ELF-1 (cell line): ENCODE results near the gene DNAJA4.

Experiments
- DNase-seq: peaks from one replicate; pipeline ENCODE4 v3.0.0-alpha.2; 2016; ENCODE audit warnings: low read depth, low spot score

DNAJA4 gene

GRCh38 chr15:78264304-78265136, at the start of gene DNAJA4:
DNAJA4 (plus strand) TSS chr15:78264562; CDS start chr15:78264764, 202 bp downstream.
- DNase-seq: peak; percentile 62

- DNase-seq: no peak
These were observed 47.9 kb upstream of the DNAJA4 start for GRCh38 chr15:78216276-78217104.

GRCh38 chr15:78220713-78221112, 43.6 kb upstream of the DNAJA4 start:
- DNase-seq: no peak

DNA sequence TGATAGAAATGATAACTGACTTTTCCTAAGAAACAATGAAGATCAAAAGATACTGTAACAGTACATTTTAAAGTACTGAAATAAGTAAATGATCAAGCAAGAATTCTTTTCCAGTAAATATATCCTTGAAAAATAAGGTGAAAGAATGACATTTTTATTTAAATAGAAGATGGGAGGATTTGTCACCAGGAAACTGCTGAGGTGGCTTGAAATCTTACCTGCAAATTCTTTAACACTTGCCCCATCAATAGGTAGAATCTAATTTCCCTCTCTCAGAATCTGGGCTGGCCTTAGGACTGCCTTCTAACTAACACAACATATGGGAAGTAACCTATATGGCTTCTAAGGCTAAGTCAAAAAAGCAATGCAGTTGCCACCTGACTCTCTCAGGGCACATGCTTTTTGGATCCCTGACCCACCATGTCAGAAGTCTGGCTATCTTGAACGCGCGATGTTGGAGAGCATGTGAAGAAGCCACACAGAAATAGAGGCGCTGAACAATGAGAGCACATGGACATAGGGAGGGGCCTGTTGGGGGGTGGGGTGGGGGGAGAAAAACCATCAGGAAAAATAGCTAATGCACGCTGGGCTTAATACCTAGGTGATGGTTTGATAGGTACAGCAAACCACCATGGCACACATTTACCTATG, 41.5 kb upstream of the DNAJA4 start:
- DNase-seq: no peak

DNA sequence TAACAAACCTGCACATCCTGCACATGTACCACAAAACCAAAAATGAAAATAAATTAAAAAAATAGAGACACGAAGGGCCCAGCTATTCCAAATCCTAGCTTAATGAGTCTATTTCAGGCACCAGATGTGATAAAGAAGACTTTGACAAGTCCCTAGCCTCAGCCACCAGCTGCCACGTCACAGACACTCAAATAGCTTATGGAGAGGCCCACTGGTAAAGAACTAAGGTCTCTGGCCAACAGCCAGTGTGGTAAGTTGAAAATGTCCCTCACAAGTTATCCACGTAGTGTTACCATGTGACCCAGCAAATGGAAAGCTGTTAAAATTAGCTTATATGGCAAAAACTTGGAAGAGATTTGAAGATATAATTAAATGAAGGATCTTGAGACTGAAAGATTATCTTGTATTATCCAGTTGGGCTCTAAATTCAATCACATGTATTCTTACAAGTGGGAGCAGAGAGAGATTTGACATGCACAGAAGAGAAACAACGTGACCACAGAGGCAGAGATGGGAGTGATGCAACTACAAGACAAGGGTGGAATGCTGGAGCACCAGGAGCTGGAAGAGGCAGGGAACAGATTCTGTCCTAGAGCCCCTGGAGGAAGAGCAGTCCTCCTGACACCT, 40.9 kb upstream of the DNAJA4 start:
- no peak for DNase-seq

DNA sequence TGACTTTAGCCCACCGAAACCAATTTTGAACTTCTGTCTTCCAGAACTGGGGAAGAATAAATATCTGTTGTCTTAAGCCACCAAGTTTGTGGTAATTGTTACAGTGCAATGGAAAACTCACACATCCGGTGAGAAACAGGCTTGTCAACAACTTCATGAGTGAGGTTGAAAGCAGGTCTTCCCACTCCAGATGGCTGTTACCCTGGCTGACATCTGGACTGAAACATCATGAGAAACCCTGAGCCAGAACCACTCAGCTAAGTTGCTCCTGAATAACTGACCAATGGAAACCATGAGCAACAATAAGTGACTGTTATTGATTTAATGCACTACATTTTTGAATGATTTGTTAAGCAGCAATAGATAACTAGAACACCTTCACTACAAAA, 40.3 kb upstream of the DNAJA4 start:
- DNase-seq: no peak

GRCh38 chr15:78225783-78226541, 38.4 kb upstream of the DNAJA4 start:
- DNase-seq: no peak

DNA sequence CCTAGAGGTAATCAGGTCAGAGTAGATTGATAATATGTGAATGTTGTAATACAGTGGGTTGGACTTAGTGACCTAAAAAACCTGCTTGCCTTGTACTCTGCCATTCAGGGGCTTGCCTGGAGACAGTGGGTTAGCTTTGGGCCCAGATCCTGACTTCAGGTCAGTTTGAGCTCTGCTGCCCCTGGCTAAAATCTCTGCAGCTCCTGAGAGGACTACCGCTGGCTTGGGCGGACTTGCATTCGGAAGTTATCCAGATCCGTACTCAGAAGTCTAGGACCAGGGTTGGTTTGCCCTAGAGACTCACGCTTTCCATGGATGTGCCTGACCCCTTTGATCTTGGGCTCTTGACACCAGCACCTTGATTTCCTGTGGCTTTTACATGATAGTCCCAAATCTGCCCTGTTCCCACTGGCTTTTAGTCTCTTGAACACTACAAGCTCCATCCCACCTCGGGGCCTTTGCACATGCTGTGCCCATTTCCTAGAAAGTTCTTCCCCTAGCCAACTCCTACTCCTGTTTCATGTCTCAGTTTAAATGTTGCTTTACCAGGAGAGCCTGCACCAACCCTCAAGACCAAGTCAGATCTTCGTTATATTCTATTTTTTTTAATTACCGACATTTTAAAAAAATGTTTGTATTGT, 35.9 kb upstream of the DNAJA4 start:
- no peak for DNase-seq

GRCh38 chr15:78229431-78230406, 34.6 kb upstream of the DNAJA4 start:
- no peak for DNase-seq

DNA sequence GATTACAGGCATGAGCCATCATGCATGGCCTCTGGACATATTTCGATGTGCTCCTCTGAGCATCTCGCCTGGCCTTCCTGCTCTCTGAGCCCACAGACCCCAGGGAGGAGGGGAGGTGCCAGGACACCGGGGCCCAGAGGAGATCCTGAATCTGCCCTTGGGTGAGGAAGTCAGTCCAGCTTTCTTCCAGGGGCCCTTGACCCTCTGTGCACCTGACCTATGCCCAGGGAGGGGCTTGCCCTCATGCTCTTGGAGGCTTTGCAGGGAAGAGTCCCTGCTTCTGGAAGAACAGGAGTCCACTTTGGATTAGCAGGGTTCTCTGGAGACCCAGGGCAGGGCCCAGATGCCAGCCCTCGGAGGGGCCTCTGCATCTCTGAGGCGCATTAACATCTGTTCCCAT, 31.4 kb upstream of the DNAJA4 start:
- no peak for DNase-seq

- no peak for DNase-seq
These were observed 30.9 kb upstream of the DNAJA4 start for GRCh38 chr15:78233496-78233895.

GRCh38 chr15:78234515-78235040, 29.8 kb upstream of the DNAJA4 start, which contains the start of gene ACSBG1:
ACSBG1 (minus strand) TSS chr15:78234565; CDS start chr15:78234501, 64 bp downstream.
- no peak for DNase-seq

GRCh38 chr15:78236491-78236890, 27.9 kb upstream of the DNAJA4 start:
- DNase-seq: no peak

DNA sequence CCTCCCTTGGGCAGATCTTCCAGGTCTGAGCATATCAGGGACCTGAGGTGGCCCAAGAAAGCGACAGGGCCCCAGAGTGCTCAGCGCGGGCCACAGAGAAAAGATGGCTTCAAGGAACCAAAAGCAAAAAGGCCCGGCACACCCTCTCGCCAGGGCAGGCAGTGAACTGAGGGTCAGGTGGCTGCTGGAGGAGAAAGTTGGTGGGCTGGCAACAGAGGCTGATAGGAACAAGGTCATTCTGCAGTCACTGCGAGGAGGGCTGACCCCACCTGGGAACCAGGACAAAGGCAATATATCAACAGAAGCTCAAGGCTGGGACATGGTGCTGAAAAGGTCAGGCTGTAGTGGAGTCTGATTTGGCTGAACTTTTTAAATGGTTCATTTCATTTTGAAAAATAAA, 27.2 kb upstream of the DNAJA4 start:
- no peak for DNase-seq

GRCh38 chr15:78239811-78240210, 24.6 kb upstream of the DNAJA4 start:
- DNase-seq: no peak

DNA sequence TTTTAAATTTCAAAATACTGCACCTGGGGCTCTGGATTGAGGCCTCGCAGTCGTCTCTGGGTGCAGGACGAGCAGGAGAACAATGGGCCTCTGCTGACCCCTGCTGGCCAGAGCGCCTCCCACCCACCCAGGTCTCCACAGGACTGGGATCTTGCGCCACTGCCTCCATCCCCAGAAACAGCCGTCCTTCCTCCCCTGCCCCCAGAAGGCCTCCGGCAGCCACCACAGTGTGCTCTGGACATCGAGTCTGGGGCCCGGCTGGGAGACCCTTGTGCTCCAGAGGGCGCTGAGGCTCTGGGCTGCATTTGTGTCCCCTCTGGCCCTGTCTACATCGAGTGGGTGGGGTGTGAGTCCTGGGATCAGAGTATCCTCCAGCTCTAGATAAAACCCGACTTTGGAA, 23.3 kb upstream of the DNAJA4 start:
- DNase-seq: peak; percentile 94

DNA sequence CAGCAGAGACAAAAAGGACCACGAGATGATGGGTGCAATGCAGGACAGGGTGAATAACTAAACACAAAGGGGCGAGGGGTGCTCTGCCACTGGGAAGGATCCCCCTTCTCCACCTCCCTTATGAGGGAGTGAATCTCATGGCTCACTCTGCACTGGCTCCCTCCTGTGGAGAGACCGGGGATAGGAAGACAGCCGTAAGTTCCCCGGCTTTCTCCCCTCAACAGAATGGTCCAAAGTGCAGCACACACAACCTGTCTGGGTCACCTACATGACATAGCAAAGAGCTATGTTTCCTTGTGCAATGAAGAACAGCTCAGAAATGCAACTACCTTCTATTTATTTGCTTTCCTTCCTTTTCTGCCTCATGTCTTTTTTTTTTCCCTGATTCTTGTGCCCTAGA, 22.2 kb upstream of the DNAJA4 start:
- peak; percentile 34 for DNase-seq

DNA sequence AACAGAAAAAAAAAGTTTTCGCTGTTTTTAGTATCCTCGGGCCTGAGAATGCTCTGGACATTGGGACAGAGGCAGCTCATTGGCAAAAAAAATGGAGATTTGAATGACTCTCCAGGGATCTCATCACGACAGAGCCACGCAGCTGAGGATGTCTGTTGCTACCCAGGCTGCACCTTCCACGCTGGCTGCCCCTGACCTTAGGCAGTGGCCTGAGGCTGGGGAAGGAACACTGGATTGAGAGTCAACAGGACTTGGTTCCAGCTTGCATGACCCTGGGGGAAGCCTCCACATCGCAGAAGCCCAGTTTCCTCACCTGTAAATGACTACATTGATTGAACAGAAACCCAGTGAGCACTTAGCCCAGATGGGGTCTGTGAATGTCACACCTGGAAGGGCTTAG, 21.3 kb upstream of the DNAJA4 start:
- DNase-seq: no peak

GRCh38 chr15:78243491-78243941, 20.8 kb upstream of the DNAJA4 start:
- peak; percentile 76 for DNase-seq
